ENCODE data around the gene PROSER3. TPM values are rescaled to one million over a fixed set of nuclear protein-coding genes. Genes with fewer than 3 reads are reported as not detected.
A peak's percentile ranks its signal among the peaks of the same experiment; 100 is the strongest.

PROSER3 gene
- total RNA-seq, 6 experiments from 2014 or later, result 3.9 to 5.5 (median 4.7) TPM

DNA sequence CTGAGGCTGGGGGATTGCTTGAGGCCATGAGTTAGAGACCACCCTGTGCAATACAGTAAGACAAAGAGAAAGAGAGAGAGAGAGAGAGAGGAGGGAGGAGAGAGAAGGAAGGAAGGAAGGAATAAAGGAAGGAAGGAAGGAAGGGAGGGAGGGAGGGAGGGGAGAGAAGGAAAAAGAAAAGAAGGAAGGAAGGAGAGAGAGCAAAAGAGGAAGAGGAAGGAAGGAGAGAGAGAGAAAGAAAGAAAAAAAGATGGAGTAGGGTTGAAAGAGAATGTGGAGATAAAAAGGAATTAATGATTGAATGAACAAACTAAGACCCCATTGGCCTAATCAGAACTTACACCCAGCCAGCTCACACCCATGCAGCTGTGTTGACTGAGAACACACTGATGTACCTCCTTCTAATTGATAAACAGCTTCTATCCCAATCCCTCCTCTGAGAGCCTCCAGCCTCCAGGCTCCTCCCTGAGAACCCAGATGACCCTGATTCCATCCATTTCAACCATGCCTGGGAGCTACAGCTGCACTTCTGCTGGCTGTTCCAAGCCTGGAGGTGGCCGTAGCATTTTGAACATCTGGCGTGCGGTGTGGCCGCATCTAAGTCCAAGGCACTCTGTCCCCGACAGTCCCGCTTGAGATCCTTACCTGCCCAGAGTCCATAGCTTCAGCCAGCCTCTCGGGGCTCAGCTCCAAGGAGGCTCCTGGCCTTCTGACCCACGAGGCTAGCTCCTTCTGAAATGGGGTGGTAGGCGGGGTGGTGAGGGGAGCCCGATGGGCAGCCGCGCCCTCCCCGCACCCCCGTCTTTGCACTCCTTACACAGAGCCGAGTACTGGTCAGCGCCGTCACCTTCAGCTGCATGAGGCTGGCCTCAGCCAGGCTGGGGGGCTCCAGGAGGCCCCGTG is 53.6 kb downstream of the PROSER3 start:
- no CpG with 5 or more reads among the region's 18 CpGs for WGBS (ENCODE audit: insufficient coverage, low coverage, low lambda C conversion rate, missing lambda C conversion rate)
- peak in 1 of 3 donors; percentile 67 for DNase-seq
- peak; percentile 43 to 74 (median 56) for ATAC-seq

DNA sequence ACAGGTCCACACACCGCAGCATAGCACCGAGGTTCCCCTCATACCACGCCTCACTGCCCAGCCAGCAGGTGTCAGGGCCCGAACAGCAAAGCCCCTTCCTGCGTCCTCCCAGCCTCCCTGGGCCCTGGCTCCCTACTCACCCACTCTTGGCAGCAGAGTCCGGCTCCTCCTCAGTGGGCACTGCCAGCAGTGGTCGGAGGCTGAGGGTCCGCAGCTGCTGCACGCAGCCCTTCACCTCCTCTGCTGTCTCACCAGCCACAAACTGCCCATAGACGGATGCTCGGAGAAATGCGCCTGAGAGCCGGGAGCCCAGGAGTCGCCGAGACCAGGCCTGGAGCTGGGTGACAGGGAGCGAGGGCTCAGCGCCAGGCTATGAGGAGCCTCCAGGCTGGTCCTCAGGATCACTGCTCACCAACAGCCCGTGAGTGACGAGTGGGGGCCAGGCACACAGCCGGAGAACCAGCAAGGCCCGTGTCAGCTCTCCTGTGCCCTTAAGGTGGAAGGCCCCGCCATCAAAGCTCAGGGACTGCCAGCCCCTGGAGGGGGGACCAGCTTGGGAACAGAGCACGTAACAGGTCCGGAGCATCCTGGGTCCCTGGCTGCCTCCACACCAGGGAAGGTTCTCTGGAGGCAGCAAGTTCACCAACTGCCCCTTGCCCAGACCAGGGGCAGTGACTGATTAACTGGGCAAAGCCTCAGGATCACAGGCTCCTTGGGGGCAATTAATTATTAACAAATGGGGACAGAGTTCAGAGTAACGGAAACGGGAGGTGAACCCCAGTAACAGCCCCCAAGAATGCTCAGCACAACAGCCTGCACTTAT is 54.5 kb downstream of the PROSER3 start, which contains the start of gene PRODH2:
TSS of gene PRODH2 (minus strand) at position 626 of the 823 bp plus-strand sequence. CDS start at position 586, 40 bp downstream.
- Histone ChIP-seq H3K4me1 (peaks cover 0 to 24% (median 3%) of the 10 kb centered on the region in 4 donors), H3K9me3 (no peaks in the 10 kb centered on the region), H3K27ac (peak within 1 kb of the TSS in 2 of 3 donors; percentile 57 to 82), H3K27me3 (no peaks in the 10 kb centered on the region), H3K4me3 (peak within 1 kb of the TSS; percentile 58 to 86 (median 71)), H3K36me3 (peaks cover 0 to 13% (median 0%) of the 10 kb centered on the region in 4 donors)
- intact Hi-C loops (cut with DNase I), result no loop called here
- WGBS (ENCODE audit: insufficient coverage, low coverage, low lambda C conversion rate, missing lambda C conversion rate), result 11% methylated on average over 6 of the region's 26 CpGs
- TF ChIP-seq, protein P1, sequence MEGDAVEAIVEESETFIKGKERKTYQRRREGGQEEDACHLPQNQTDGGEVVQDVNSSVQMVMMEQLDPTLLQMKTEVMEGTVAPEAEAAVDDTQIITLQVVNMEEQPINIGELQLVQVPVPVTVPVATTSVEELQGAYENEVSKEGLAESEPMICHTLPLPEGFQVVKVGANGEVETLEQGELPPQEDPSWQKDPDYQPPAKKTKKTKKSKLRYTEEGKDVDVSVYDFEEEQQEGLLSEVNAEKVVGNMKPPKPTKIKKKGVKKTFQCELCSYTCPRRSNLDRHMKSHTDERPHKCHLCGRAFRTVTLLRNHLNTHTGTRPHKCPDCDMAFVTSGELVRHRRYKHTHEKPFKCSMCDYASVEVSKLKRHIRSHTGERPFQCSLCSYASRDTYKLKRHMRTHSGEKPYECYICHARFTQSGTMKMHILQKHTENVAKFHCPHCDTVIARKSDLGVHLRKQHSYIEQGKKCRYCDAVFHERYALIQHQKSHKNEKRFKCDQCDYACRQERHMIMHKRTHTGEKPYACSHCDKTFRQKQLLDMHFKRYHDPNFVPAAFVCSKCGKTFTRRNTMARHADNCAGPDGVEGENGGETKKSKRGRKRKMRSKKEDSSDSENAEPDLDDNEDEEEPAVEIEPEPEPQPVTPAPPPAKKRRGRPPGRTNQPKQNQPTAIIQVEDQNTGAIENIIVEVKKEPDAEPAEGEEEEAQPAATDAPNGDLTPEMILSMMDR (IDR thresholded peaks at IDR 0.05), result peak in 3 of 4 donors; percentile 2 to 7 (median 6)
- TF ChIP-seq POLR2A (IDR thresholded peaks at IDR 0.05), result peak; percentile 71
- DNase-seq (peak; percentile 47 to 87 (median 84)), ATAC-seq (peak; percentile 90 to 94 (median 92))

More for the DNA sequence above, 53.6 kb downstream of the PROSER3 start:
- TF ChIP-seq, protein P1 (IDR thresholded peaks at IDR 0.05), result no peak
- no peak for TF ChIP-seq POLR2A (IDR thresholded peaks at IDR 0.05)
- H3K36me3 ChIP-seq, result peaks cover 0 to 21% (median 2%) of the 10 kb centered on the region in 4 donors
- H3K27me3 ChIP-seq, result no peaks in the 10 kb centered on the region
- intact Hi-C loops (cut with DNase I), result no loop called here
- H3K4me1 ChIP-seq, result peaks cover 0 to 31% (median 3%) of the 10 kb centered on the region in 4 donors
- peak overlapping the region; percentile 58 to 86 (median 71) for H3K4me3 ChIP-seq
- no peaks in the 10 kb centered on the region for H3K9me3 ChIP-seq
- peak overlapping the region in 2 of 3 donors; percentile 50 to 82 for H3K27ac ChIP-seq

GRCh38 chr19:35813043-35813890 is 55.3 kb downstream of the PROSER3 start:
- peak overlapping the region; percentile 58 to 86 (median 71) for H3K4me3 ChIP-seq
- TF ChIP-seq, protein P1 (IDR thresholded peaks at IDR 0.05), result no peak
- no peak for TF ChIP-seq POLR2A (IDR thresholded peaks at IDR 0.05)
- peak in 2 of 4 donors; percentile 1 to 9 for ATAC-seq
- H3K9me3 ChIP-seq, result no peaks in the 10 kb centered on the region
- H3K36me3 ChIP-seq, result peaks cover 0 to 5% (median 0%) of the 10 kb centered on the region in 4 donors
- intact Hi-C loops (cut with DNase I), result no loop called here
- peaks cover 0 to 17% (median 3%) of the 10 kb centered on the region in 4 donors for H3K4me1 ChIP-seq
- peak overlapping the region in 2 of 3 donors; percentile 57 to 82 for H3K27ac ChIP-seq
- 34% methylated on average over 11 of the region's 11 CpGs for whole genome bisulfite sequencing (ENCODE audit: insufficient coverage, low coverage, low lambda C conversion rate, missing lambda C conversion rate)
- no peak for DNase-seq
- H3K27me3 ChIP-seq, result no peaks in the 10 kb centered on the region
